ENCODE data around the gene DENND1B.
"Not testable (repeated sequence)": the region's sequence is repeated elsewhere in the genome, so short reads cannot be mapped to it uniquely, and the experiment has no call there.

The DENND1B gene

DNA sequence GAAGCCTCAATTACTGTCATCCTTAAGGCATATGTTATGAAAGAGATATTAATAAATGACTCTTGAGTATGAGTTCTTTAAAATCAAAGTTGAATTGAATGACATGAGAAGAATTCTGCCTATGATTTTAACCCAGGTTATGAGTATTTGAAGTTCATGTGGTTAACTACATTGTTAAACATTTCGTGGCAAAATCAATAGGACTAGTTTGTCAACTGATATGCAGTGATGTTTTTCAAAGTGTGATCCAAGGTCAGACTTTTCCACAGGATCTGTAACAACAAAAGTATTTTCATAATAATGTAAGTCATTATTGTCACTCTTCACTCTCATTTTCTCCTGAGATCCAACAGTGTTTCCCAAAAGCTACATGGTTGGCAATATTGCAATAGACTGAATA is 189.5 kb downstream of the DENND1B start:
- Histone ChIP-seq H3K4me3 (ENCODE audit: low read length) (no peak overlapping the region), H3K27me3 (replicated peaks; ENCODE audit: control insufficient read depth, insufficient read depth, low read length) (no peaks in the 10 kb centered on the region), H3K9ac (ENCODE audit: low read length) (no peak overlapping the region), H3K4me1 (ENCODE audit: control insufficient read depth, insufficient read depth, low read length) (no peaks in the 10 kb centered on the region), H3K9me3 (ENCODE audit: control insufficient read depth, low read length) (no peaks in the 10 kb centered on the region), H3K36me3 (ENCODE audit: control insufficient read depth, insufficient read depth, low read length, severe bottlenecking) (no peaks in the 10 kb centered on the region)
- DNase-seq (ENCODE audit: low read depth), result no peak

DNA sequence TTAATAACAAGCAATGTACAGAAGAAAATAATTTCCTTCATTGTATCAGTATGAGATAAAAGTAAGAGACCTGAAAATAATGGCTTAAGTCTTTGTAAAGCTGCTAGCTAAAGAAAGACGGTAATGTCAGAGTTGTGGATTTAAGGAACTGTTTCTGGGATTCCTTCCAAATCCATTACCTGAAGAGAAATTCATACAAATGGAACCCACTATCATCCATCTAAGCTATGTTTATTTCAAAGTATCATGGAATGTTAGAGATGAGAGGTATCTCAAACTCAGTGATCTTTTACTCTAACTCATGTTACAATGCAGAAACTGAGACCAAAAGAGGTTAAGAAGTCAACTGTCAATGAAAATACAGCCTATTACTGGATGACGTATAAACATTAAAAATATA is 197.7 kb downstream of the DENND1B start:
- H3K36me3 ChIP-seq (ENCODE audit: control insufficient read depth, insufficient read depth, low read length, severe bottlenecking), result no peaks in the 10 kb centered on the region
- H3K4me3 ChIP-seq (ENCODE audit: low read length), result no peak overlapping the region
- DNase-seq (ENCODE audit: low read depth), result peak; percentile 13
- H3K9me3 ChIP-seq (ENCODE audit: control insufficient read depth, low read length), result no peaks in the 10 kb centered on the region
- H3K27me3 ChIP-seq (replicated peaks; ENCODE audit: control insufficient read depth, insufficient read depth, low read length), result no peaks in the 10 kb centered on the region
- H3K9ac ChIP-seq (ENCODE audit: low read length), result no peak overlapping the region
- no peaks in the 10 kb centered on the region for H3K4me1 ChIP-seq (ENCODE audit: control insufficient read depth, insufficient read depth, low read length)

DNA sequence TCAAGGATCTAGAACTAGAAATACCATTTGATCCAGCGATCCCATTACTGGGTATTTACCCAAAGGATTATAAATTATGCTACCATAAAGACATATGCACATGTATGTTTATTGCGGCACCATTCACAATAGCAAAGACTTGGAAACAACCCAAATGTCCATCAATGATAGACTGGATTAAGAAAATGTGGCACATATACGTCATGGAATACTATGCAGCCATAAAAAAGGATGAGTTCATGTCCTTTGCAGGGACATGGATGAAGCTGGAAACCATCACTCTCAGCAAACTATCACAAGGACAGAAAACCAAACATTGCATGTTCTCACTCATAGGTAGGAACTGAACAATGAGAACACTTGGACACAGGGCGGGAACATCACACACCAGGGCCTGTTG is 199.7 kb downstream of the DENND1B start:
- not testable (repeated sequence) for H3K9me3 ChIP-seq (ENCODE audit: control insufficient read depth, low read length); H3K4me1 ChIP-seq (ENCODE audit: control insufficient read depth, insufficient read depth, low read length); H3K36me3 ChIP-seq (ENCODE audit: control insufficient read depth, insufficient read depth, low read length, severe bottlenecking); H3K27me3 ChIP-seq (replicated peaks; ENCODE audit: control insufficient read depth, insufficient read depth, low read length); DNase-seq (ENCODE audit: low read depth); H3K9ac ChIP-seq (ENCODE audit: low read length); H3K4me3 ChIP-seq (ENCODE audit: low read length)

DNA sequence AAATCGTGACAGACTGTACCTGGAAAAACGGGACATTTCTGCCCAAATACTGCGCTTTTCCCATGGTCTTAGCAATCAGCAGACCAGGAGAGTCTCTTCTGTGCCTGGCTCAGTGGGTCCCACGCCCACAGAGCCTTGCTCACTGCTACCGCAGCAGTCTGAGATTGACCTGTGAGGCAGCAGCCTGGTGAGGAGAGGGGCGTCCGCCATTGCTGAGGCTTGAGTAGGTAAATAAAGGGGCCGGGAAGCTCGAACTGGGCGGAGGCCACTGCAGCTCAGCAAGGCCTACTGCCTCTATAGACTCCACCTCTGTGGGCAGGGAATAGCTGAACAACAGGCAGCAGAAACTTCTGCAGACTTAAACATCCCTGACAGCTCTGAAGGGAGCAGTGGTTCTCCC is 203.1 kb downstream of the DENND1B start:
- Histone ChIP-seq H3K4me3 (ENCODE audit: low read length) (no peak overlapping the region), H3K9ac (ENCODE audit: low read length) (no peak overlapping the region), H3K27me3 (replicated peaks; ENCODE audit: control insufficient read depth, insufficient read depth, low read length) (no peaks in the 10 kb centered on the region), H3K9me3 (ENCODE audit: control insufficient read depth, low read length) (peaks cover 13% of the 10 kb centered on the region), H3K36me3 (ENCODE audit: control insufficient read depth, insufficient read depth, low read length, severe bottlenecking) (no peaks in the 10 kb centered on the region), H3K4me1 (ENCODE audit: control insufficient read depth, insufficient read depth, low read length) (no peaks in the 10 kb centered on the region)
- no peak for DNase-seq (ENCODE audit: low read depth)

DNA sequence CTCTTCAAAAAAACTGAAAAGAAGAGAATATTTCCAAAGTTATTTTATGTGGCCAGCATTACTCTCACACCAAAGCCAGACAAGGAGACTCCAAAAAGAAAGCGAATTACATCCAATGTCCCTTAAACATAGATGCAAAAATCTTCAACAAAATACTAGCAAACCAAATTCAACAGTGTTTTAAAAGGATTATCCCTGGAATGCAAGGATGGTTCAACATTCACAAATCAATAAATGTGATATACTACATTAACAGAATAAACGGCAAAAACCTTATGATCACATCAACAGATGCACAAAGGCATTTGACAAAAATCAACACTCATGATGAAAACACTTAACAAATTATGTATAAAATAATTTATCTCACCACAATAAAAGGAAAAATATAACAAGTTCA is 207.8 kb downstream of the DENND1B start:
- H3K9me3 ChIP-seq (ENCODE audit: control insufficient read depth, low read length), result peaks cover 23% of the 10 kb centered on the region
- no peak for DNase-seq (ENCODE audit: low read depth)
- H3K4me1 ChIP-seq (ENCODE audit: control insufficient read depth, insufficient read depth, low read length), result no peaks in the 10 kb centered on the region
- H3K9ac ChIP-seq (ENCODE audit: low read length), result no peak overlapping the region
- H3K27me3 ChIP-seq (replicated peaks; ENCODE audit: control insufficient read depth, insufficient read depth, low read length), result no peaks in the 10 kb centered on the region
- H3K4me3 ChIP-seq (ENCODE audit: low read length), result no peak overlapping the region
- H3K36me3 ChIP-seq (ENCODE audit: control insufficient read depth, insufficient read depth, low read length, severe bottlenecking), result peaks cover 7% of the 10 kb centered on the region

DNA sequence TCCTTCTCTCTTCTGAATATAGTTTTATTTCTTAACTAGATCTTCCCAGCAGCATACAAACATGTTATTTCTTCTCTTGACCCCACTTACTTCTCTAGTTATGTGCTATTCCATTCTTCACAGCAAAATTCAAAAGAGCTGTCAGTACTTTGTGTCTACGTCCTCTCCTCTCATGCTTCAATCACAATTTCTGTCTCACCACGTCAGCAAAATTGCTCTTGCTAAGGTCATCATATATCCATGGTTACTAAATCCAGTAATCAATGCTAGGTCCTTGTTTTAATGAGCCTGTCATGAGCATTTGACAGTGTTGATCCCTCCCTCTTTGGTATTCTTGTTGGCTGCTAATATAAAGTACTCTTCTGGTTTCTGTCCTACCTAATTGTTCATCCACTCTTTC is 214.2 kb downstream of the DENND1B start:
- Histone ChIP-seq H3K36me3 (ENCODE audit: control insufficient read depth, insufficient read depth, low read length, severe bottlenecking) (no peaks in the 10 kb centered on the region), H3K4me1 (ENCODE audit: control insufficient read depth, insufficient read depth, low read length) (peaks cover 22% of the 10 kb centered on the region), H3K4me3 (ENCODE audit: low read length) (no peak overlapping the region), H3K9ac (ENCODE audit: low read length) (no peak overlapping the region), H3K27me3 (replicated peaks; ENCODE audit: control insufficient read depth, insufficient read depth, low read length) (no peaks in the 10 kb centered on the region), H3K9me3 (ENCODE audit: control insufficient read depth, low read length) (no peaks in the 10 kb centered on the region)
- DNase-seq (ENCODE audit: low read depth), result no peak

DNA sequence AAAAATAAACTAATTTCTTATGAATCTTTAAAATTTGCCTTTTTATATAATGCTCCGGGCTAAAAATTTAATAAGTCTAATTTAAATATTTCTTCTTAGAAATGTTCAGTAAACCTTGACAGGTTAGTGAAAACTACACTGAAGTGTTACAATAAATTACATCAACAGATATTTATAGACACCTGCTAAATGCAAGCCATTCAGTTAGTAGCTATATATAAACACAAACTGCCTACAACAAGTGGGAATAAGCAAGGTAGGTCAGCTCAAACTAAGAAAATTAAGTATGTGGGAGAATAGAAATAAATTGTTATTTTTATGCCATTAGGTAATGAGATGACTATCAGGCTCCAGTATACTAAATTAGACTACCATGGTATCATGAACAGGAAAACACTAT is 215.6 kb downstream of the DENND1B start:
- Histone ChIP-seq H3K4me3 (ENCODE audit: low read length) (no peak overlapping the region), H3K4me1 (ENCODE audit: control insufficient read depth, insufficient read depth, low read length) (peaks cover 22% of the 10 kb centered on the region), H3K9ac (ENCODE audit: low read length) (no peak overlapping the region), H3K9me3 (ENCODE audit: control insufficient read depth, low read length) (no peaks in the 10 kb centered on the region), H3K36me3 (ENCODE audit: control insufficient read depth, insufficient read depth, low read length, severe bottlenecking) (no peaks in the 10 kb centered on the region), H3K27me3 (replicated peaks; ENCODE audit: control insufficient read depth, insufficient read depth, low read length) (no peaks in the 10 kb centered on the region)
- no peak for DNase-seq (ENCODE audit: low read depth)

DNA sequence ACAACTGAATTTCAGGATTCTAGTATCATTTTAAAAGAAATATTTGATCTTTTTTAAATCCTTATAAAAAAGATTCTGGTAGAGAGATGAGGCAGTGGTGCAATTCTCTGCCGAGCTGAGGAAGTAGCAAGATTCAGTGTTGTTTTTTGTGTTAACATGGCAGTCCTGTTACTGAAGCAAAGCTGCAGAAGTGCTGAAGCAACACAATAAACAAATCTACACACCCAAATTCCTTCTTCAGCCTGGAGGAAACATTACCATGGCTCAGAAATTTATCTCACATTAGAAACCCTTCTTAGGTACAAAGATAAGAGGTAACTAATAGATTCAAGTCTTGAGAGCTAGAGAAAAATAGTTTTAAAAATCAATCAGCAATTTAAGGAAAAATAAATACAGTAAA is 216.0 kb downstream of the DENND1B start:
- Histone ChIP-seq H3K9me3 (ENCODE audit: control insufficient read depth, low read length) (no peaks in the 10 kb centered on the region), H3K4me3 (ENCODE audit: low read length) (no peak overlapping the region), H3K36me3 (ENCODE audit: control insufficient read depth, insufficient read depth, low read length, severe bottlenecking) (no peaks in the 10 kb centered on the region), H3K9ac (ENCODE audit: low read length) (no peak overlapping the region), H3K4me1 (ENCODE audit: control insufficient read depth, insufficient read depth, low read length) (peaks cover 22% of the 10 kb centered on the region), H3K27me3 (replicated peaks; ENCODE audit: control insufficient read depth, insufficient read depth, low read length) (no peaks in the 10 kb centered on the region)
- DNase-seq (ENCODE audit: low read depth), result peak; percentile 12

DNA sequence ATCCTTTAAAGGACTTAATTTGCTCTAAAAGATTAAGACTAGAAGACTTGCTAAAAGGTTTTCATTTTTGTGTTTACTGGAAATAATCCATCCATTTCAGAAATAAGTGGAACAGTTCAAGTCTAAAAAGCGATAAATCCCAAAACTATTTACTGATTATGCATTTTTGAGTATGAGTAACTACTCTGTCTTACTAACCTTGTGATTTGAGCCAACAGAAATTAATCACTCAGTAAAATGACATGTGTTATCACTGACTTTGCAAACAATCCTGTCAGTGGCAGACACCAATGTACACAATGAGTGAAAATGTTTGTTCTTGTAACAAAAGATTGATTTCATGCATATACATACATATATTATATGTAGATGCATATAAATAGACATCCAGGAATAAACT is 218.0 kb downstream of the DENND1B start:
- H3K4me3 ChIP-seq (ENCODE audit: low read length), result peak overlapping the region; percentile 60
- H3K36me3 ChIP-seq (ENCODE audit: control insufficient read depth, insufficient read depth, low read length, severe bottlenecking), result no peaks in the 10 kb centered on the region
- H3K9ac ChIP-seq (ENCODE audit: low read length), result peak overlapping the region; percentile 13
- H3K9me3 ChIP-seq (ENCODE audit: control insufficient read depth, low read length), result no peaks in the 10 kb centered on the region
- DNase-seq (ENCODE audit: low read depth), result peak; percentile 27
- no peaks in the 10 kb centered on the region for H3K27me3 ChIP-seq (replicated peaks; ENCODE audit: control insufficient read depth, insufficient read depth, low read length)
- H3K4me1 ChIP-seq (ENCODE audit: control insufficient read depth, insufficient read depth, low read length), result peaks cover 39% of the 10 kb centered on the region

DNA sequence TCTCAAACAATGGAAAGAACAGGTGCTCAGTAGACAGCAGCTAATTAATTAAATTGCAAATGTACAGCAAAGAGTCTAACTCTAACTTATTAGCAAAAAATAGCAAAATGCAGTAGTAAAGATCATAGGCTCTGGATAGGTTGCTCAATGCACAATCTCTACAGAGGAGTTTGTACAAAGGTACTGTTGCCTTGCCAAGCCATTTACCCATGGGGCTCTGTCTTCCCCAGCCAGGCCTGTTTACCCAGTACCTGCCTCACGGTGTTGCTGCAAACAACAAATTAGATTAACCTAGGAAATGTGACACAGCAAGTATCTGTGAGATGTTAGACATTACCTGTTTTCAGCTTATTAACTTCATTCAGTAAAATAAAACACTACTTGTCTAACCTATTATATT is 222.0 kb downstream of the DENND1B start:
- Histone ChIP-seq H3K27me3 (replicated peaks; ENCODE audit: control insufficient read depth, insufficient read depth, low read length) (no peaks in the 10 kb centered on the region), H3K9ac (ENCODE audit: low read length) (no peak overlapping the region), H3K4me1 (ENCODE audit: control insufficient read depth, insufficient read depth, low read length) (peaks cover 29% of the 10 kb centered on the region), H3K9me3 (ENCODE audit: control insufficient read depth, low read length) (no peaks in the 10 kb centered on the region), H3K4me3 (ENCODE audit: low read length) (no peak overlapping the region), H3K36me3 (ENCODE audit: control insufficient read depth, insufficient read depth, low read length, severe bottlenecking) (no peaks in the 10 kb centered on the region)
- DNase-seq (ENCODE audit: low read depth), result no peak

DNA sequence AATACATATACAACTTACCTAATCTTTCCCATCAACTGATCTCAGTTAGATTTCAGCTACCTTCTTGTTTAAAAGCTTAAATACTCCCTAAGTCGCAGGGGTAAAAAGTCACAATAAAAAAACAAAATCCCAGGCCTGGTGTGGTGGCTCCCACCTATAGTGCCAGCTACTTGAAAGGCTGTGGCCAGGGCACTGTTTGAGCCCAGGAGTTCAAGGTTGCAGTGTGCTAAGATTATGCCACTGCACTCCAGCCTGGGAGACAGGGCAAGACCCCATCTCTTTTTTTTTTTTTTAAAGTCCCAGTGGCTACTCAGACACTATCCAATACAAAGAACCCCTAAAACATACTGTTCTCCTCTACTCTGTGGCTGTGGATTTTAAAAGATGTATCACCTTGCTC is 228.3 kb downstream of the DENND1B start:
- DNase-seq (ENCODE audit: low read depth), result no peak
- Histone ChIP-seq H3K4me1 (ENCODE audit: control insufficient read depth, insufficient read depth, low read length) (no peaks in the 10 kb centered on the region), H3K9me3 (ENCODE audit: control insufficient read depth, low read length) (no peaks in the 10 kb centered on the region), H3K4me3 (ENCODE audit: low read length) (no peak overlapping the region), H3K9ac (ENCODE audit: low read length) (no peak overlapping the region), H3K36me3 (ENCODE audit: control insufficient read depth, insufficient read depth, low read length, severe bottlenecking) (no peaks in the 10 kb centered on the region), H3K27me3 (replicated peaks; ENCODE audit: control insufficient read depth, insufficient read depth, low read length) (no peaks in the 10 kb centered on the region)

DNA sequence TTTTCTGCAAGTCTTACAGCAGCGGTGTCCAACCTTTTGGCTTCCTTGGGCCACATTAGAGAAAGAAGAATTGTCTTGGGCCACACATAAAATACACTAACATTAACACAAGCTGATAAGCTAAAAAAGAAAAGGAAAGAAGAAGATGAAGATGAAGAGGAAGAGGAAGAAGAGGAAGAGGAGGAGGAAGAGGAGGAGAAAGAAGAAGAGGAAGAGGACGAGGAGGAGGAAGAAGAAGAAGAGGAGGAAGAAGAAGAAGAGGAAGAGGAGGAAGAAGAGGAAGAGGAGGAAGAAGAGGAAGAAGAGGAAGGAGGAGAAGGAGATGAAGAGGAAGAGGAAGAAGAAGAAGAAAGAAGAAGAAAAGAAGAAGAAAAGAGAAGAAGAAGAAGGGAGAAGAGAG is 230.7 kb downstream of the DENND1B start:
- no peaks in the 10 kb centered on the region for H3K9me3 ChIP-seq (ENCODE audit: control insufficient read depth, low read length)
- no peak overlapping the region for H3K4me3 ChIP-seq (ENCODE audit: low read length)
- no peak for DNase-seq (ENCODE audit: low read depth)
- no peaks in the 10 kb centered on the region for H3K4me1 ChIP-seq (ENCODE audit: control insufficient read depth, insufficient read depth, low read length)
- no peaks in the 10 kb centered on the region for H3K36me3 ChIP-seq (ENCODE audit: control insufficient read depth, insufficient read depth, low read length, severe bottlenecking)
- H3K9ac ChIP-seq (ENCODE audit: low read length), result no peak overlapping the region
- H3K27me3 ChIP-seq (replicated peaks; ENCODE audit: control insufficient read depth, insufficient read depth, low read length), result no peaks in the 10 kb centered on the region
